Measurements from ENCODE around the gene PNLDC1. TPM values are rescaled to one million over a fixed set of nuclear protein-coding genes. Genes with fewer than 3 reads are reported as not detected.

Gene PNLDC1
- total and polyA plus RNA-seq, 4 donors: 0.08 to 3.1 (median 0.58) TPM; not detected in 1

DNA sequence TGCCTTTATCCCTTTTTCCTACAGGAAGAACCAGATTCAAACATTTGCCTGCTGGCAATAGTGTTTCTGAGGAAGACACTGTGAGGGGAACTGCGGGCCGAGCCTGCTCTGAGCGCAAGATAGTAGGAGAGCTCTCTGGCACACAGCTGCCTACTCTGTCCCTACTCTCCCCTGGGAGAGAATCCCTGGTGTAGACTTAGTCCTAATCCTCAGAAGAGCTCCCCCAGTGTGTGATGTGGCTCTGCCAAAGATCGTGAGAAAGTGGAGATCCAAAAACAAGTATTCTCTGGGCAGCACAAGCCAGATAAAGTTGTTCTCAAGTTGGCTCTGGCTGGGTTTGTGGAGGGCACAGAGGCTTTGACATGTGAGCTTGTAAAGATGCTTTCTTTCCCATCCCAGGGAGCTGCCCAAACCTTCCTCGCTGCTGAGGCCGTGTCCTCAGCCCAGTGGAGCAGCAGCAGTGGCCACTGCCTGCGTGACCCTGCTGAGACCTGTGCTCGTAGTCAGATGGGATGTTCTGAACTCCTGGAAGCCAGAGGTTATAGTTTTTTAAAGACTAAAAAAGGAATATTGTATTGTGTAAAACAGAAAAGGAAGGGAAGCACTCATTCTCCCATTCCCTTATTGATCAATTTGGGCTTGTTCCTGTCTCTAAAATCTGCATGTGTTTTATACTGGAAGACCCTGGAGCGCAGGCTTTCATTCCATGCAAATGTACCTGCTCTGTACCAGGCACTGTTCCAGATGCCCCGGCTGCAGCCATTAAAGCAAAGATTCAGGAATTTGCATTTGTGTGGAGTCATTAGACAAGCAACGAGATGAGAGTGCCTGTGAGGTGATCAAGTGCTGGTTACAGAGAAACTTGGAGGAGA is 30.7 kb downstream of the PNLDC1 start:
- no peaks in the 10 kb centered on the region for H3K27me3 ChIP-seq (ENCODE audit: control insufficient read depth in 4 of 4, insufficient read depth in 4 of 4, low read length in 3 of 4)
- no peaks in the 10 kb centered on the region for H3K9me3 ChIP-seq (ENCODE audit: control insufficient read depth in 4 of 4, low read length in 3 of 4)
- H3K4me1 ChIP-seq (ENCODE audit: control insufficient read depth in 4 of 4, insufficient read depth in 4 of 4, low read length in 3 of 4): no peaks in the 10 kb centered on the region
- TF ChIP-seq, protein P1, sequence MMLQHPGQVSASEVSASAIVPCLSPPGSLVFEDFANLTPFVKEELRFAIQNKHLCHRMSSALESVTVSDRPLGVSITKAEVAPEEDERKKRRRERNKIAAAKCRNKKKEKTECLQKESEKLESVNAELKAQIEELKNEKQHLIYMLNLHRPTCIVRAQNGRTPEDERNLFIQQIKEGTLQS (IDR thresholded peaks at IDR 0.05): no peak
- TF ChIP-seq HNF4A (conservative IDR thresholded peaks at IDR 0.05): no peak
- no peak for TF ChIP-seq NR2F2 (IDR thresholded peaks at IDR 0.05)
- TF ChIP-seq RXRA (IDR thresholded peaks at IDR 0.05): no peak
- TF ChIP-seq GABPA (IDR thresholded peaks at IDR 0.05 in 1 of 2, conservative IDR thresholded peaks at IDR 0.05 in 1 of 2): no peak
- no peak for TF ChIP-seq HNF4G (IDR thresholded peaks at IDR 0.05)
- TF ChIP-seq, protein P2, sequence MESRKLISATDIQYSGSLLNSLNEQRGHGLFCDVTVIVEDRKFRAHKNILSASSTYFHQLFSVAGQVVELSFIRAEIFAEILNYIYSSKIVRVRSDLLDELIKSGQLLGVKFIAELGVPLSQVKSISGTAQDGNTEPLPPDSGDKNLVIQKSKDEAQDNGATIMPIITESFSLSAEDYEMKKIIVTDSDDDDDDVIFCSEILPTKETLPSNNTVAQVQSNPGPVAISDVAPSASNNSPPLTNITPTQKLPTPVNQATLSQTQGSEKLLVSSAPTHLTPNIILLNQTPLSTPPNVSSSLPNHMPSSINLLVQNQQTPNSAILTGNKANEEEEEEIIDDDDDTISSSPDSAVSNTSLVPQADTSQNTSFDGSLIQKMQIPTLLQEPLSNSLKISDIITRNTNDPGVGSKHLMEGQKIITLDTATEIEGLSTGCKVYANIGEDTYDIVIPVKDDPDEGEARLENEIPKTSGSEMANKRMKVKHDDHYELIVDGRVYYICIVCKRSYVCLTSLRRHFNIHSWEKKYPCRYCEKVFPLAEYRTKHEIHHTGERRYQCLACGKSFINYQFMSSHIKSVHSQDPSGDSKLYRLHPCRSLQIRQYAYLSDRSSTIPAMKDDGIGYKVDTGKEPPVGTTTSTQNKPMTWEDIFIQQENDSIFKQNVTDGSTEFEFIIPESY (IDR thresholded peaks at IDR 0.05): no peak
- TF ChIP-seq YY1 (IDR thresholded peaks at IDR 0.05): no peak
- TF ChIP-seq, protein P3, sequence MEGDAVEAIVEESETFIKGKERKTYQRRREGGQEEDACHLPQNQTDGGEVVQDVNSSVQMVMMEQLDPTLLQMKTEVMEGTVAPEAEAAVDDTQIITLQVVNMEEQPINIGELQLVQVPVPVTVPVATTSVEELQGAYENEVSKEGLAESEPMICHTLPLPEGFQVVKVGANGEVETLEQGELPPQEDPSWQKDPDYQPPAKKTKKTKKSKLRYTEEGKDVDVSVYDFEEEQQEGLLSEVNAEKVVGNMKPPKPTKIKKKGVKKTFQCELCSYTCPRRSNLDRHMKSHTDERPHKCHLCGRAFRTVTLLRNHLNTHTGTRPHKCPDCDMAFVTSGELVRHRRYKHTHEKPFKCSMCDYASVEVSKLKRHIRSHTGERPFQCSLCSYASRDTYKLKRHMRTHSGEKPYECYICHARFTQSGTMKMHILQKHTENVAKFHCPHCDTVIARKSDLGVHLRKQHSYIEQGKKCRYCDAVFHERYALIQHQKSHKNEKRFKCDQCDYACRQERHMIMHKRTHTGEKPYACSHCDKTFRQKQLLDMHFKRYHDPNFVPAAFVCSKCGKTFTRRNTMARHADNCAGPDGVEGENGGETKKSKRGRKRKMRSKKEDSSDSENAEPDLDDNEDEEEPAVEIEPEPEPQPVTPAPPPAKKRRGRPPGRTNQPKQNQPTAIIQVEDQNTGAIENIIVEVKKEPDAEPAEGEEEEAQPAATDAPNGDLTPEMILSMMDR (IDR thresholded peaks at IDR 0.05; ENCODE audit: low read depth, low read length, missing input control): no peak
- no peak for TF ChIP-seq FOXA2 (IDR thresholded peaks at IDR 0.05)
- no peak for TF ChIP-seq RAD21 (IDR thresholded peaks at IDR 0.05)
- TF ChIP-seq, protein P4, sequence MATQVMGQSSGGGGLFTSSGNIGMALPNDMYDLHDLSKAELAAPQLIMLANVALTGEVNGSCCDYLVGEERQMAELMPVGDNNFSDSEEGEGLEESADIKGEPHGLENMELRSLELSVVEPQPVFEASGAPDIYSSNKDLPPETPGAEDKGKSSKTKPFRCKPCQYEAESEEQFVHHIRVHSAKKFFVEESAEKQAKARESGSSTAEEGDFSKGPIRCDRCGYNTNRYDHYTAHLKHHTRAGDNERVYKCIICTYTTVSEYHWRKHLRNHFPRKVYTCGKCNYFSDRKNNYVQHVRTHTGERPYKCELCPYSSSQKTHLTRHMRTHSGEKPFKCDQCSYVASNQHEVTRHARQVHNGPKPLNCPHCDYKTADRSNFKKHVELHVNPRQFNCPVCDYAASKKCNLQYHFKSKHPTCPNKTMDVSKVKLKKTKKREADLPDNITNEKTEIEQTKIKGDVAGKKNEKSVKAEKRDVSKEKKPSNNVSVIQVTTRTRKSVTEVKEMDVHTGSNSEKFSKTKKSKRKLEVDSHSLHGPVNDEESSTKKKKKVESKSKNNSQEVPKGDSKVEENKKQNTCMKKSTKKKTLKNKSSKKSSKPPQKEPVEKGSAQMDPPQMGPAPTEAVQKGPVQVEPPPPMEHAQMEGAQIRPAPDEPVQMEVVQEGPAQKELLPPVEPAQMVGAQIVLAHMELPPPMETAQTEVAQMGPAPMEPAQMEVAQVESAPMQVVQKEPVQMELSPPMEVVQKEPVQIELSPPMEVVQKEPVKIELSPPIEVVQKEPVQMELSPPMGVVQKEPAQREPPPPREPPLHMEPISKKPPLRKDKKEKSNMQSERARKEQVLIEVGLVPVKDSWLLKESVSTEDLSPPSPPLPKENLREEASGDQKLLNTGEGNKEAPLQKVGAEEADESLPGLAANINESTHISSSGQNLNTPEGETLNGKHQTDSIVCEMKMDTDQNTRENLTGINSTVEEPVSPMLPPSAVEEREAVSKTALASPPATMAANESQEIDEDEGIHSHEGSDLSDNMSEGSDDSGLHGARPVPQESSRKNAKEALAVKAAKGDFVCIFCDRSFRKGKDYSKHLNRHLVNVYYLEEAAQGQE (IDR thresholded peaks at IDR 0.05): no peak
- no peak for TF ChIP-seq FOXA1 (IDR thresholded peaks at IDR 0.05)
- TF ChIP-seq, protein P5, sequence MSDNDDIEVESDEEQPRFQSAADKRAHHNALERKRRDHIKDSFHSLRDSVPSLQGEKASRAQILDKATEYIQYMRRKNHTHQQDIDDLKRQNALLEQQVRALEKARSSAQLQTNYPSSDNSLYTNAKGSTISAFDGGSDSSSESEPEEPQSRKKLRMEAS (IDR thresholded peaks at IDR 0.05): no peak
- H3K27ac ChIP-seq (ENCODE audit: low read depth in 1 of 2, low read length in 2 of 2): no peak overlapping the region
- no peak for DNase-seq (ENCODE audit: low spot score)
- H3K4me3 ChIP-seq (ENCODE audit: low read depth in 1 of 3, low read length in 3 of 3): no peak overlapping the region
- no peak overlapping the region for H3K9ac ChIP-seq (ENCODE audit: low read depth in 1 of 2, low read length in 2 of 2)
- H3K36me3 ChIP-seq (ENCODE audit: control insufficient read depth in 4 of 4, insufficient read depth in 3 of 4, low read depth in 1 of 4, low read length in 3 of 4): no peaks in the 10 kb centered on the region
- WGBS: 78% methylated on average over 11 of the region's 11 CpGs

DNA sequence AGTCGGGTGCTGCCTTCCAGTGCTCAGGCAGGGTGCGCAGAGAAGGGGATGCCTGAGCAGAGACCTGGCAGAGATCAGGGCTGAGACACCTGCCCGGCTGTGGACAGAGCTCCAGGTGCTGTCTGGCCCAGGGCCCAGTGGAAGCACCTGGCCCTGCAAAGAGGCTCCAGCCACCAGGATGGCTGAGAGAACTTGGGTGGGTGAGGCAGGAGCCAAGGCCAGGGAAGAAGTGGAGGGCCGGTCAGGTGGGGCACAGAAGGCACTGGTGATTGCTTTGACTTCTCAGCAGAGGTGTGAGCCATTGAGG is 31.2 kb downstream of the PNLDC1 start:
- Histone ChIP-seq H3K9me3 (ENCODE audit: control insufficient read depth in 4 of 4, low read length in 3 of 4) (no peaks in the 10 kb centered on the region), H3K4me3 (ENCODE audit: low read depth in 1 of 3, low read length in 3 of 3) (no peak overlapping the region), H3K9ac (ENCODE audit: low read depth in 1 of 2, low read length in 2 of 2) (no peak overlapping the region), H3K36me3 (ENCODE audit: control insufficient read depth in 4 of 4, insufficient read depth in 3 of 4, low read depth in 1 of 4, low read length in 3 of 4) (no peaks in the 10 kb centered on the region), H3K27ac (ENCODE audit: low read depth in 1 of 2, low read length in 2 of 2) (no peak overlapping the region), H3K27me3 (ENCODE audit: control insufficient read depth in 4 of 4, insufficient read depth in 4 of 4, low read length in 3 of 4) (no peaks in the 10 kb centered on the region), H3K4me1 (ENCODE audit: control insufficient read depth in 4 of 4, insufficient read depth in 4 of 4, low read length in 3 of 4) (no peaks in the 10 kb centered on the region)
- TF ChIP-seq EGR1 (IDR thresholded peaks at IDR 0.05; ENCODE audit: low read depth in 2 of 2): no peak
- TF ChIP-seq RXRA (IDR thresholded peaks at IDR 0.05): no peak
- TF ChIP-seq TAF1 (conservative IDR thresholded peaks at IDR 0.05): no peak
- TF ChIP-seq RAD21 (IDR thresholded peaks at IDR 0.05): no peak
- TF ChIP-seq SP1 (IDR thresholded peaks at IDR 0.05): no peak
- TF ChIP-seq HNF4A (conservative IDR thresholded peaks at IDR 0.05): no peak
- TF ChIP-seq, protein P3 (IDR thresholded peaks at IDR 0.05; ENCODE audit: low read depth, low read length, missing input control): no peak
- whole genome bisulfite sequencing: 82% methylated on average over 4 of the region's 4 CpGs
- DNase-seq (ENCODE audit: low spot score): no peak

All from liver (tissue), 9 donors.